ENCODE data around the gene HPD.

HPD gene

DNA sequence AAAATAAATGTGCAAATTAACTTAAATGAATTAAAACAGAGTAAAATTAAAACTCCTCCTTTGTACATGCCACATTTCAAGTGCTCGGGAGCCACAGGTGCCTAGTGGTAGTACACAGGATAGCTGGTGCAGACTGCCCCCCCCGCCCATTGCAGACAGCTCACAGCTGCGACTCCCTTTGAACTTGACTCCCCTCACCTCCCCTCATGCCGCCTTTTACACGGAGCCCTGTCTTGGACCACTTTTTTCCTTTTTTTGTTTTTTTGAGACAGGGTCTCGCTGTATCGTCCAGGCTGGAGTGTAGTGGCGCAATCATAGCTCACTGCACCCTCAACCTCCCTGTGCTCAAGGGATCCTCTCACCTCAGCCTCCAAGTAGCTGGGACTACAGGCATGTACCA lies 43.4 kb downstream of the HPD start:
- H3K4me2 ChIP-seq (ENCODE audit: low read length), result no peak overlapping the region
- H3K36me3 ChIP-seq (ENCODE audit: control insufficient read depth, low read length), result peaks cover 88% of the 10 kb centered on the region
- H3K27me3 ChIP-seq (ENCODE audit: control insufficient read depth, low read length), result no peaks in the 10 kb centered on the region
- H3K9me3 ChIP-seq (ENCODE audit: control insufficient read depth, insufficient read depth, low read length), result no peaks in the 10 kb centered on the region
- H3F3A ChIP-seq (ENCODE audit: control insufficient read depth, insufficient read depth), result peaks cover 7% of the 10 kb centered on the region
- no peak overlapping the region for H3K4me3 ChIP-seq (ENCODE audit: low read length)
- peaks cover 16% of the 10 kb centered on the region for H4K20me1 ChIP-seq (ENCODE audit: control insufficient read depth, insufficient read depth, low read depth, low read length)
- TF ChIP-seq EZH2phosphoT487 (IDR thresholded peaks at IDR 0.05; ENCODE audit: borderline replicate concordance, low read length), result no peak
- TF ChIP-seq, protein P1, sequence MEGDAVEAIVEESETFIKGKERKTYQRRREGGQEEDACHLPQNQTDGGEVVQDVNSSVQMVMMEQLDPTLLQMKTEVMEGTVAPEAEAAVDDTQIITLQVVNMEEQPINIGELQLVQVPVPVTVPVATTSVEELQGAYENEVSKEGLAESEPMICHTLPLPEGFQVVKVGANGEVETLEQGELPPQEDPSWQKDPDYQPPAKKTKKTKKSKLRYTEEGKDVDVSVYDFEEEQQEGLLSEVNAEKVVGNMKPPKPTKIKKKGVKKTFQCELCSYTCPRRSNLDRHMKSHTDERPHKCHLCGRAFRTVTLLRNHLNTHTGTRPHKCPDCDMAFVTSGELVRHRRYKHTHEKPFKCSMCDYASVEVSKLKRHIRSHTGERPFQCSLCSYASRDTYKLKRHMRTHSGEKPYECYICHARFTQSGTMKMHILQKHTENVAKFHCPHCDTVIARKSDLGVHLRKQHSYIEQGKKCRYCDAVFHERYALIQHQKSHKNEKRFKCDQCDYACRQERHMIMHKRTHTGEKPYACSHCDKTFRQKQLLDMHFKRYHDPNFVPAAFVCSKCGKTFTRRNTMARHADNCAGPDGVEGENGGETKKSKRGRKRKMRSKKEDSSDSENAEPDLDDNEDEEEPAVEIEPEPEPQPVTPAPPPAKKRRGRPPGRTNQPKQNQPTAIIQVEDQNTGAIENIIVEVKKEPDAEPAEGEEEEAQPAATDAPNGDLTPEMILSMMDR (IDR thresholded peaks at IDR 0.05; ENCODE audit: low read depth, low read length, poor library complexity, severe bottlenecking), result no peak
- H3K9me2 ChIP-seq (replicated peaks; ENCODE audit: control insufficient read depth, low read length), result no peaks in the 10 kb centered on the region
- H3K79me2 ChIP-seq (ENCODE audit: control insufficient read depth, low read length), result peaks cover 55% of the 10 kb centered on the region
- H3K27ac ChIP-seq (ENCODE audit: low read depth, low read length), result no peak overlapping the region
- H3K4me1 ChIP-seq (ENCODE audit: control insufficient read depth, low read length), result peaks cover 38% of the 10 kb centered on the region

DNA sequence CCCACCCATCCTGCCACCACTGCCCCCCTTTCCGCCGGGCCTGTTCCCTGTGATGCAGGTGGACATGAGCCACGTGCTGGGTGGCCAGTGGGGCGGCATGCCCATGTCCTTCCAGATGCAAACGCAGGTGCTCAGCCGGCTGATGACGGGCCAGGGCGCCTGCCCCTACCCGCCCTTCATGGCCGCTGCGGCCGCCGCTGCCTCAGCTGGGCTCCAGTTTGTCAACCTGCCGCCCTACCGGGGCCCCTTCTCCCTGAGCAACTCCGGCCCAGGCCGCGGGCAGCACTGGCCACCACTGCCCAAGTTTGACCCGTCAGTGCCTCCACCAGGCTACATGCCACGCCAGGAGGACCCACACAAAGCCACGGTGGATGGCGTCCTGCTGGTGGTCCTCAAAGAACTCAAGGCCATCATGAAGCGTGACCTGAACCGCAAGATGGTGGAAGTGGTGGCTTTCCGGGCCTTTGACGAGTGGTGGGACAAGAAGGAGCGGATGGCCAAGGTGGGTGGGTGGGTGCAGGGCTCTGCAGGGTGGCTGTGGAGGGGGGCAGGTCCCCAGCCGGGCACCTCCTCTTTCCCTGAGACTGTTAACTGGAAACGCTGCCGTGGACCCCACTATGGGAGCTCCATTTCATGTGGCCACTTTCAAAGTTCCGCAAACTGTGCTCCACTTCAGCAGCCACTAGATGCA lies 44.1 kb downstream of the HPD start:
- Histone ChIP-seq H3K27me3 (ENCODE audit: control insufficient read depth, low read length) (no peaks in the 10 kb centered on the region), H3K9me3 (ENCODE audit: control insufficient read depth, insufficient read depth, low read length) (no peaks in the 10 kb centered on the region), H3K9me2 (replicated peaks; ENCODE audit: control insufficient read depth, low read length) (no peaks in the 10 kb centered on the region), H4K20me1 (ENCODE audit: control insufficient read depth, insufficient read depth, low read depth, low read length) (peaks cover 16% of the 10 kb centered on the region), H3K4me2 (ENCODE audit: low read length) (no peak overlapping the region), H3K36me3 (ENCODE audit: control insufficient read depth, low read length) (peaks cover 88% of the 10 kb centered on the region), H3K4me3 (ENCODE audit: low read length) (no peak overlapping the region), H3K79me2 (ENCODE audit: control insufficient read depth, low read length) (peaks cover 48% of the 10 kb centered on the region), H3K27ac (ENCODE audit: low read depth, low read length) (no peak overlapping the region), H3F3A (ENCODE audit: control insufficient read depth, insufficient read depth) (peaks cover 7% of the 10 kb centered on the region), H3K4me1 (ENCODE audit: control insufficient read depth, low read length) (peaks cover 38% of the 10 kb centered on the region)
- TF ChIP-seq EZH2phosphoT487 (IDR thresholded peaks at IDR 0.05; ENCODE audit: borderline replicate concordance, low read length), result no peak
- TF ChIP-seq, protein P1 (IDR thresholded peaks at IDR 0.05; ENCODE audit: low read depth, low read length, poor library complexity, severe bottlenecking), result no peak

DNA sequence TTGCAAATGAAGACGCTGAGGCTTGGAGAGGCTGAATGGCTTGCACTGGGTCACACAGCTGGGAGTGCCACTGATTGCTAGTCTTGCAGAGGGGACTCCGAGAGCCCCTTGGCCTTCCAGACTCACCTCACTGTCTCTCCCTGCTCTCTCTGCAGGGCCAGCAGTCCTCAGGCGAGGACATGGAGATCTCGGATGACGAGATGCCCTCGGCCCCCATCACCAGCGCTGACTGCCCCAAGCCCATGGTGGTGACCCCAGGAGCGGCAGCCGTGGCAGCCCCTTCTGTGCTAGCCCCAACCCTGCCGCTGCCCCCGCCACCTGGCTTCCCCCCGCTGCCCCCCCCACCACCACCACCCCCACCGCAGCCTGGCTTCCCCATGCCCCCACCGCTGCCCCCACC lies 44.7 kb downstream of the HPD start:
- Histone ChIP-seq H3K9me3 (ENCODE audit: control insufficient read depth, insufficient read depth, low read length) (no peaks in the 10 kb centered on the region), H3K4me2 (ENCODE audit: low read length) (no peak overlapping the region), H3K4me3 (ENCODE audit: low read length) (no peak overlapping the region), H3K27ac (ENCODE audit: low read depth, low read length) (no peak overlapping the region), H3K9me2 (replicated peaks; ENCODE audit: control insufficient read depth, low read length) (no peaks in the 10 kb centered on the region), H3K79me2 (ENCODE audit: control insufficient read depth, low read length) (peaks cover 47% of the 10 kb centered on the region), H3K4me1 (ENCODE audit: control insufficient read depth, low read length) (peaks cover 38% of the 10 kb centered on the region), H4K20me1 (ENCODE audit: control insufficient read depth, insufficient read depth, low read depth, low read length) (peaks cover 16% of the 10 kb centered on the region), H3K27me3 (ENCODE audit: control insufficient read depth, low read length) (no peaks in the 10 kb centered on the region), H3K36me3 (ENCODE audit: control insufficient read depth, low read length) (peaks cover 88% of the 10 kb centered on the region), H3F3A (ENCODE audit: control insufficient read depth, insufficient read depth) (peaks cover 7% of the 10 kb centered on the region)
- no peak for TF ChIP-seq EZH2phosphoT487 (IDR thresholded peaks at IDR 0.05; ENCODE audit: borderline replicate concordance, low read length)
- TF ChIP-seq, protein P1 (IDR thresholded peaks at IDR 0.05; ENCODE audit: low read depth, low read length, poor library complexity, severe bottlenecking), result no peak

All from DOHH2 (cell line).